Natural killer cell treated with Interleukin-12 subunit alpha and Interleukin-12 subunit beta and Interleukin-15 and Interleukin-18, amount 100 ng/mL, for 72 hours (primary cell): Measurements from ENCODE around the gene PLEKHG2. TPM values are rescaled to one million over a fixed set of nuclear protein-coding genes. Genes with fewer than 3 reads are reported as not detected.
A peak's percentile ranks its signal among the peaks of the same experiment; 100 is the strongest.
"Not testable (repeated sequence)": the region's sequence is repeated elsewhere in the genome, so short reads cannot be mapped to it uniquely, and the experiment has no call there.

Experiments used
- ATAC-seq, 2 donors: fragments of 150-1000 bp; cut with Tn5 transposase in 1 of 2; sonication (Bioruptor Pico), chemical (Tn5 transposase) in 1 of 2; 2 replicates each; pipeline ENCODE4 v1.10.0; 2021
- DNase-seq: peaks from one replicate; pipeline ENCODE4 v3.0.0; 2022; ENCODE audit warnings: low spot score
- H3K27ac Mint-ChIP-seq, 2 donors: 1 replicate in 1 of 2; 2 replicates in 1 of 2; pipeline ENCODE4 v1.8.0; 2022; ENCODE audit warnings: mixed read lengths in 2 of 2, mild to moderate bottlenecking in 1 of 2, moderate library complexity in 1 of 2
- H3K27me3 Mint-ChIP-seq, 2 donors: 1 replicate in 1 of 2; 2 replicates in 1 of 2; pipeline ENCODE4 v1.8.0; 2022; ENCODE audit warnings: mixed read lengths in 2 of 2
- H3K36me3 Mint-ChIP-seq: one replicate; pipeline ENCODE4 v1.8.0; 2022; ENCODE audit warnings: mixed read lengths
- H3K4me1 Mint-ChIP-seq, 2 donors: 1 replicate in 1 of 2; 2 replicates in 1 of 2; pipeline ENCODE4 v1.8.0; 2022; ENCODE audit warnings: low read depth in 2 of 2, mixed read lengths in 2 of 2, mild to moderate bottlenecking in 1 of 2
- H3K4me3 Mint-ChIP-seq: one replicate; pipeline ENCODE4 v1.8.0; 2022; ENCODE audit warnings: mixed read lengths
- H3K9me3 Mint-ChIP-seq: 2 replicates; pipeline ENCODE4 v1.8.0; 2022; ENCODE audit warnings: mixed read lengths
- total RNA-seq, 2 donors: library from RNA; stranded (reverse); gene quantifications; one replicate each; pipeline ENCODE4 v1.2.3, GENCODE V29; 2022

The PLEKHG2 gene
- total RNA-seq, 2 donors from 2014 or later: 30.8 to 68.1 TPM

- DNase-seq (no peak), ATAC-seq (no peak)
- peak overlapping the region; percentile 93 for H3K4me3 Mint-ChIP-seq
- peaks cover 10% of the 10 kb centered on the region for H3K36me3 Mint-ChIP-seq
- peak overlapping the region; percentile 95 to 96 for H3K27ac Mint-ChIP-seq
- peaks cover 38 to 52% of the 10 kb centered on the region in 2 donors for H3K4me1 Mint-ChIP-seq
- no peaks in the 10 kb centered on the region for H3K27me3 Mint-ChIP-seq
- H3K9me3 Mint-ChIP-seq: no peaks in the 10 kb centered on the region
Observed at GRCh38 chr19:39446365-39447084, 34.1 kb downstream of the PLEKHG2 start.

- H3K9me3 Mint-ChIP-seq: no peaks in the 10 kb centered on the region
- peak overlapping the region; percentile 93 for H3K4me3 Mint-ChIP-seq
- peaks cover 15% of the 10 kb centered on the region for H3K36me3 Mint-ChIP-seq
- ATAC-seq (no peak), DNase-seq (no peak)
- H3K4me1 Mint-ChIP-seq: peaks cover 53 to 66% of the 10 kb centered on the region in 2 donors
- H3K27ac Mint-ChIP-seq: peak overlapping the region; percentile 95 to 96
- no peaks in the 10 kb centered on the region for H3K27me3 Mint-ChIP-seq
Observed at GRCh38 chr19:39448271-39448670, 35.8 kb downstream of the PLEKHG2 start.

- no peaks in the 10 kb centered on the region for H3K27me3 Mint-ChIP-seq
- H3K4me1 Mint-ChIP-seq: peaks cover 54 to 67% of the 10 kb centered on the region in 2 donors
- H3K4me3 Mint-ChIP-seq: peak overlapping the region; percentile 93
- H3K9me3 Mint-ChIP-seq: no peaks in the 10 kb centered on the region
- peak overlapping the region; percentile 95 to 96 for H3K27ac Mint-ChIP-seq
- peaks cover 17% of the 10 kb centered on the region for H3K36me3 Mint-ChIP-seq
- ATAC-seq (no peak), DNase-seq (no peak)
Observed at GRCh38 chr19:39449116-39449797, 36.8 kb downstream of the PLEKHG2 start.

- ATAC-seq, H3K27me3 Mint-ChIP-seq, DNase-seq, H3K4me3 Mint-ChIP-seq, H3K9me3 Mint-ChIP-seq: not testable (repeated sequence)
- peaks cover 50 to 58% of the 10 kb centered on the region in 2 donors for H3K4me1 Mint-ChIP-seq
- peaks cover 15% of the 10 kb centered on the region for H3K36me3 Mint-ChIP-seq
- H3K27ac Mint-ChIP-seq: peak overlapping the region in 1 of 2 donors; percentile 18
Observed at GRCh38 chr19:39451257-39451656, 38.8 kb downstream of the PLEKHG2 start.

- ATAC-seq (no peak), DNase-seq (no peak)
- peaks cover 4 to 10% of the 10 kb centered on the region in 2 donors for H3K4me1 Mint-ChIP-seq
- H3K9me3 Mint-ChIP-seq: no peaks in the 10 kb centered on the region
- H3K4me3 Mint-ChIP-seq: no peak overlapping the region
- peak overlapping the region in 1 of 2 donors; percentile 37 for H3K27ac Mint-ChIP-seq
- H3K27me3 Mint-ChIP-seq: no peaks in the 10 kb centered on the region
- H3K36me3 Mint-ChIP-seq: peaks cover 25% of the 10 kb centered on the region
Observed at GRCh38 chr19:39463403-39463802, 50.9 kb downstream of the PLEKHG2 start.

DNA sequence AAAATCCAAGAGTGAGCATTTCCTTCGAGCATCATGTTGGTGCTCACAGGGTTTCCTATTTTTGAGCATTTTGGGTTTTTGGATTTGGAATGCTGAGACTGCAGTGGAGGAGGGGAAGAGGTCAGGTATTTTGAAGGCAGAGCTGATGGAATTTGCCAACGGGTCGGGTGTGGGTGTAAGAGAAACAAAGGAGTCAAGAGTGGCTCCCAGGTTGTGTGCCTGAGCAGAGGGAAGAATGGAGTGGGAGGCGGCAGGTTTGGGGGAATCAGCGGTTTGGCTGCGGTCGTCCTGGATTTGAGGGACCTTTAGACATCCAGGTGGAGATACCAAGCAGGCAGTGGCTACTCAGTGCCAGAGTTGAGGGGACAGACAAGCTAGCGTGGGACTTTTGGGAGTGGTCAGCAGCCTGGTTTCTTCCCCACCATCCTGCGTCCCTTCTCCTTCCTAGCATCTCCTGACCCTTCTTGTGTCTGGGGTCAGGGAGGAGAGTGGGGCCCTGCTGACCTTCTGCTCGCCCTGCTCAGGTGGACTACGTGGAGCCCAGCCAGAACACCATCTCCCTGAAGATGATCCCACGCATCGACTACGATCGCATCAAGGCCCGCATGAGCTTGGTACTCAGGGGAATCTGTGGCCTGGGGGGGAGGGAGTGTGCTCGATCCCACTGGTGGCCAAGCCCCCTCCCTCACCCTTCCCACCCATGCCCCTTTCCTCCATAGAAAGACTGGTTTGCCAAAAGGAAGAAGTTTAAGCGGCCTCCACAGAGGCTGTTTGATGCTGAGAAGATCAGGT, 53.7 kb downstream of the PLEKHG2 start:
- DNase-seq: no peak
- no peak overlapping the region for H3K27ac Mint-ChIP-seq
- H3K36me3 Mint-ChIP-seq: peaks cover 22% of the 10 kb centered on the region
- no peak overlapping the region for H3K4me3 Mint-ChIP-seq
- H3K27me3 Mint-ChIP-seq: no peaks in the 10 kb centered on the region
- no peaks in the 10 kb centered on the region for H3K9me3 Mint-ChIP-seq
- no peak for ATAC-seq
- H3K4me1 Mint-ChIP-seq: peaks cover 4 to 9% of the 10 kb centered on the region in 2 donors

- H3K36me3 Mint-ChIP-seq: peaks cover 29% of the 10 kb centered on the region
- DNase-seq (no peak), ATAC-seq (no peak)
- no peaks in the 10 kb centered on the region for H3K27me3 Mint-ChIP-seq
- peaks cover 6 to 16% of the 10 kb centered on the region in 2 donors for H3K4me1 Mint-ChIP-seq
- H3K27ac Mint-ChIP-seq: no peak overlapping the region
- H3K9me3 Mint-ChIP-seq: no peaks in the 10 kb centered on the region
- H3K4me3 Mint-ChIP-seq: no peak overlapping the region
Observed at GRCh38 chr19:39467941-39468340, 55.5 kb downstream of the PLEKHG2 start.

GRCh38 chr19:39469036-39469435, 56.6 kb downstream of the PLEKHG2 start:
- H3K27me3 Mint-ChIP-seq: no peaks in the 10 kb centered on the region
- no peak overlapping the region for H3K4me3 Mint-ChIP-seq
- DNase-seq (no peak), ATAC-seq (no peak)
- H3K9me3 Mint-ChIP-seq: no peaks in the 10 kb centered on the region
- peaks cover 29% of the 10 kb centered on the region for H3K36me3 Mint-ChIP-seq
- no peak overlapping the region for H3K27ac Mint-ChIP-seq
- peaks cover 9 to 16% of the 10 kb centered on the region in 2 donors for H3K4me1 Mint-ChIP-seq

DNA sequence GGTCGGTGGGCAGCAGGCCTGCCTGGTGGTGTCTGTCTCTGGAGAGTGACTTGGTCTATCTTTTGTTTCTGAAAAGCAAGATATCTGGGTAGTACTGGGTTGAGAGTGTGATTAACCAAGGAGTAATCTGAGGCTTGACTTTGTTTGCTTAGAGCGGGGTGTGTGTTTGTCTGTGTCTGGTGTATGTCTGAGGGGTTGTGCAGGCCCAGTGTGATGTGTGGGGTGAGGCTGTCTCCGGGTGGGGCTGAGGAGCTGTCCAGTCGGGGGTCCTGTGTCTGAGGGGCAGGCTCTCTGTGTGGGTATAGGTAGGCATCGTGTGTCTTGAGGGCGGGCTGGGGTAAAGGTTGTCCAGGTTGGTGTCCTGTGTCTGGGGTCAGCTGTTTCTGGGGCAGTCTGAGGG, 57.1 kb downstream of the PLEKHG2 start:
- H3K4me1 Mint-ChIP-seq: peaks cover 11 to 16% of the 10 kb centered on the region in 2 donors
- ATAC-seq: no peak
- H3K4me3 Mint-ChIP-seq: no peak overlapping the region
- H3K27me3 Mint-ChIP-seq: no peaks in the 10 kb centered on the region
- DNase-seq: no peak
- H3K27ac Mint-ChIP-seq: no peak overlapping the region
- H3K9me3 Mint-ChIP-seq: no peaks in the 10 kb centered on the region
- peaks cover 29% of the 10 kb centered on the region for H3K36me3 Mint-ChIP-seq

DNA sequence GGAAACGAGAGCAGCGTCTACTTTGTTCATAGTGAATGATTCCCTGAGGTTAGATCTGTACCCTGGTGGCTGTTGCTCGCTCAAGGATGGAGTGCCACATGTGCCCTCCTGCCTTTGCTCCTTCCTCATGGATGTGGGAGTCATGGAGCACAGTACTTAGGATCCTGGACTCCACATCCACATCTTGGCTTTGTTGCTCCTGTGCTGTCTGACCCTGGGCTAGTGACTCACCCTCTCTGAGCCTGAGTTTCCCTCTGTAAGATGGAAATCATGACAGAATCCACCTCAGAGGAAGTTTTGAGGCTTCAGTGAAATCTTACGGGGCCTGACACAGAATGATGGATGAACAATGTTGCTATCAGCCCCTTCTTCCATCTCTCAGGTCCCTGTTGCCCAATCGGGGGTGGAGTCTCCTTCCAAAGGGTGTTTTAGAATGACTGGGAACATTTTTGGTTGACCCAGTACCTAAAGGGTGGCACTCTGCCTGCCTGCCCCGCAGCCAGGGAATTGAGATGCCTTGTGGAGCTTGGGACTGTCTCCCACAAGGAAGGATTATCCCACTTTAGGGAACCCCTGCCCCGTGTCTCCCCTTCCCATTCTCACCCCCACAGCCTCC, 58.4 kb downstream of the PLEKHG2 start:
- Mint-ChIP-seq H3K27ac (peak overlapping the region in 1 of 2 donors; percentile 54), H3K4me3 (no peak overlapping the region), H3K36me3 (peaks cover 18% of the 10 kb centered on the region), H3K9me3 (no peaks in the 10 kb centered on the region), H3K4me1 (peaks cover 11 to 13% of the 10 kb centered on the region in 2 donors), H3K27me3 (no peaks in the 10 kb centered on the region)
- DNase-seq (no peak), ATAC-seq (no peak)

GRCh38 chr19:39471756-39472536, 59.5 kb downstream of the PLEKHG2 start:
- DNase-seq (no peak), ATAC-seq (no peak)
- H3K9me3 Mint-ChIP-seq: no peaks in the 10 kb centered on the region
- H3K27me3 Mint-ChIP-seq: no peaks in the 10 kb centered on the region
- peaks cover 14% of the 10 kb centered on the region for H3K36me3 Mint-ChIP-seq
- no peak overlapping the region for H3K4me3 Mint-ChIP-seq
- H3K4me1 Mint-ChIP-seq: peaks cover 11 to 12% of the 10 kb centered on the region in 2 donors
- H3K27ac Mint-ChIP-seq: peak overlapping the region; percentile 54 to 63

DNA sequence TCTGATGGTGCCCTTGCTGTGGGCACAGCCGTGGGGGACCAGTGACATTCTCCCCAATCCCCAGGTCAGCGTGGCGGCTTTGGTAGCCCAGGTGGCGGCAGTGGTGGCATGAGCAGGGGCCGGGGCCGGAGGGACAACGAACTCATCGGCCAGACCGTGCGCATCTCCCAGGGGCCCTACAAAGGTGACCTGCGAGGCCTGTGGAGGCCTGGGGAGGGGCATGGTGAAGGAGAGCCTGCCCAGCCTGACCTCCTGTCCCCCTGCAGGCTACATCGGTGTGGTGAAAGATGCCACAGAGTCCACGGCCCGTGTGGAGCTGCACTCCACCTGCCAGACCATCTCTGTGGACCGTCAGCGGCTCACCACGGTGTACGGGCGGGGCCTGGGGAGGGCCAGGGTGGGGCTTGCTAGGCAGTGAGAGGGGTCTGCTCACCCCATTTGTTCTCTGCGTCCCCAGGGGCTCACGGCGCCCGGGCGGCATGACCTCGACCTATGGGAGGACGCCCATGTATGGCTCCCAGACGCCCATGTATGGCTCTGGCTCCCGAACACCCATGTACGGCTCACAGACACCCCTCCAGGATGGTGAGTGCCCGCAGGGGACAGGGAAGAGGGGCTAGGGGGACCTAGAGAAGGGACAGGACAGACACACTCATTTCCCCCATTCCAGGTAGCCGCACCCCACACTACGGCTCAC, 60.4 kb downstream of the PLEKHG2 start:
- no peak overlapping the region for H3K27ac Mint-ChIP-seq
- DNase-seq: no peak
- no peaks in the 10 kb centered on the region for H3K9me3 Mint-ChIP-seq
- no peaks in the 10 kb centered on the region for H3K27me3 Mint-ChIP-seq
- H3K4me1 Mint-ChIP-seq: peaks cover 11 to 12% of the 10 kb centered on the region in 2 donors
- peaks cover 14% of the 10 kb centered on the region for H3K36me3 Mint-ChIP-seq
- no peak for ATAC-seq
- H3K4me3 Mint-ChIP-seq: no peak overlapping the region
